ENCODE measurements around the gene VTN. TPM values are rescaled to one million over a fixed set of nuclear protein-coding genes. Genes with fewer than 3 reads are reported as not detected.
A peak's percentile ranks its signal among the peaks of the same experiment; 100 is the strongest.

The VTN gene
- total RNA-seq, 2 experiments from 2014 or later = not detected

GRCh38 chr17:28404461-28404811 is 34.3 kb upstream of the VTN start:
- Mint-ChIP-seq H3K27ac (no peak overlapping the region), H3K36me3 (ENCODE audit: low read depth) (no peaks in the 10 kb centered on the region), H3K4me3 (peak overlapping the region; percentile 33), H3K4me1 (ENCODE audit: low read depth) (peaks cover 6% of the 10 kb centered on the region), H3K27me3 (ENCODE audit: low read depth) (peaks cover 2% of the 10 kb centered on the region), H3K9me3 (no peaks in the 10 kb centered on the region)
- CTCF ChIA-PET = interaction anchor here (0.8 to 5.6 kb wide), 2 partner anchors 13 to 90 kb away, joined by 3 to 40 read pairs; no protein-coding TSS in a partner anchor
- no peak for DNase-seq
- intact Hi-C loops (cut with micrococcal nuclease) = no loop called here

- Mint-ChIP-seq H3K9me3 (no peaks in the 10 kb centered on the region), H3K27ac (no peak overlapping the region), H3K27me3 (ENCODE audit: low read depth) (peaks cover 2% of the 10 kb centered on the region), H3K36me3 (ENCODE audit: low read depth) (no peaks in the 10 kb centered on the region), H3K4me3 (peak overlapping the region; percentile 33), H3K4me1 (ENCODE audit: low read depth) (peaks cover 6% of the 10 kb centered on the region)
- CTCF ChIA-PET = interaction anchor here (0.6 to 5.6 kb wide), 3 partner anchors 13 to 136 kb away, joined by 3 to 40 read pairs (median 3); no protein-coding TSS in a partner anchor
- intact Hi-C loops (cut with micrococcal nuclease) = no loop called here
- no peak for DNase-seq
These were observed 33.9 kb upstream of the VTN start for GRCh38 chr17:28404007-28404406.

- H3K27me3 Mint-ChIP-seq (ENCODE audit: low read depth) = peaks cover 2% of the 10 kb centered on the region
- intact Hi-C loops (cut with micrococcal nuclease) = no loop called here
- no peak for DNase-seq
- H3K4me1 Mint-ChIP-seq (ENCODE audit: low read depth) = peaks cover 6% of the 10 kb centered on the region
- CTCF ChIA-PET = no interaction called here
- no peak overlapping the region for H3K4me3 Mint-ChIP-seq
- no peaks in the 10 kb centered on the region for H3K36me3 Mint-ChIP-seq (ENCODE audit: low read depth)
- H3K27ac Mint-ChIP-seq = no peak overlapping the region
- H3K9me3 Mint-ChIP-seq = no peaks in the 10 kb centered on the region
These were observed 32.7 kb upstream of the VTN start for GRCh38 chr17:28402844-28403243.

DNA sequence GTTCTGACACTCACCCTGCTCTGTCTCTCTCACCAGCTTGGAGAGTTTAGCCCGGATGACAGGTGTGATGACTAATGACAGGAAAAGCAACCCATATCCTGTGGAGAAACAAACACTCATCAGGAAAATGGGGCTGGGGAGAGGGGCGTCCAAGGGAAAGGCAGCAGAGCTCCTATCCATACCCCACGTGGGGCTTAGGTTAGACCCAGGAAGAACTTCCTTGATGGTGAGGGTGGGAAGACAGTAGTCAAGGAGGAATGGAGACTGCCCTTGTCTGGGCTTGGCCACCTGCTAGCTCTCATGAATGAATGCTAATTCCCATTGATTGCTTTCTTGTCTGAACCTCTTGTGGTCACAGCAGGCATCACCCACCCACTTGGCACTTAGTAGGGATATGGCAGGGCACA is 32.1 kb upstream of the VTN start:
- CTCF ChIA-PET = interaction anchor here (1.7 to 2.1 kb wide), 2 partner anchors 14 to 15 kb away, joined by 5 to 14 read pairs; no protein-coding TSS in a partner anchor
- Mint-ChIP-seq H3K9me3 (no peaks in the 10 kb centered on the region), H3K27me3 (ENCODE audit: low read depth) (peaks cover 2% of the 10 kb centered on the region), H3K4me3 (no peak overlapping the region), H3K27ac (peak overlapping the region; percentile 4), H3K36me3 (ENCODE audit: low read depth) (no peaks in the 10 kb centered on the region), H3K4me1 (ENCODE audit: low read depth) (peaks cover 6% of the 10 kb centered on the region)
- no peak for DNase-seq
- intact Hi-C loops (cut with micrococcal nuclease) = no loop called here

DNA sequence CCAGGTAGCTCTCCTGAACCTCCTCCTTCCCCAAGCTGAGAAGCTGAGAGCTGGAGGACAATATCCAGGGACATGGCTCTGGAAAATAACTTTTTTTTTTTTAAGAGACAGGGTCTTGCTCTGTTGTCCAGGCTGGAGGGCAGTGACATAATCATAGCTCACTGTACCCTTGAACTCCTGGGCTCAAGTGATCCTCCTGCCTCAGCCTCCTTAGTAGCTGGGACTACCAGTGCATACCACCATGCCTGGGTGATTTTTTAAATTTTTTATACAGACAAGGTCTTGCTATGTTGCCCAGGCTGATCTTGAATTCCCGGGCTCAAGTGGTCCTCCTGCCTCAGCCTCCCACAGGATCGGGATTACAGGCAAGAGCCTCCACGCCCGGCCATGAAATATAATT is 29.7 kb upstream of the VTN start:
- Mint-ChIP-seq H3K4me1 (ENCODE audit: low read depth) (peaks cover 4% of the 10 kb centered on the region), H3K9me3 (no peaks in the 10 kb centered on the region), H3K36me3 (ENCODE audit: low read depth) (no peaks in the 10 kb centered on the region), H3K27ac (no peak overlapping the region), H3K27me3 (ENCODE audit: low read depth) (no peaks in the 10 kb centered on the region), H3K4me3 (no peak overlapping the region)
- CTCF ChIA-PET = interaction anchor here (0.6 to 1.5 kb wide), 2 partner anchors 16 to 135 kb away, joined by 5 to 6 read pairs; no protein-coding TSS in a partner anchor
- no peak for DNase-seq
- intact Hi-C loops (cut with micrococcal nuclease) = no loop called here

- Mint-ChIP-seq H3K9me3 (no peaks in the 10 kb centered on the region), H3K4me3 (no peak overlapping the region)
- CTCF ChIA-PET = interaction anchor here (1.5 kb wide), 1 partner anchor 18 kb away, joined by 6 read pairs; no protein-coding TSS in a partner anchor
These were observed 28.3 kb upstream of the VTN start for GRCh38 chr17:28398280-28398981.

DNA sequence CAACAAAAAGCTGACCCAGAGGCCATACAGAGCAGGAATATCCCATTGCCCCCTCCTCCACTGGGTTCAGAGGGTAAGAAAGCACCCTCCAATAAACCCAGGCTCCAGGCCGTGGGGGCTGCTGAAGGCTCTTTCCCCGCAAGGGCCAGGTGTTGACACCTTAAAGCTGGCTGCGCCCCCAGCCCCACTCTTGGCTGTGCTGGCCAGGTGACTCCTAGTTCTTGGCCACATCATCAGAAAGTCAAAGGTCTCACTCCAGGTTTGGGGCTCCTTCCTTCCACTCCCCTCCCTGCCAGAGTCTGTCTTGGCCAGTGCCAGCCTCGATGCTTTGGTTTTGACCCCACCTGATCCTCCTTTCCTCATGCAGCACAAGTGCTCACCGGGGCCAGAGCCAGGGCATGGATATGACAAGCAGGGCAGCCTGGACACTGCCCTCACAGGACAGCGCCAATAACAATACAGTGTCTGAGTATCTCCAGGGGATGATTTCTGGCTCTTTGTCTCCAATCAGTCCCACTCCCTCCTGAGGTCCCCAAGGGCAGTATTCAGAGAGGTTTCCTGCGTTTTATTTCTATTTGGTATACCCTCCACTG is 27.7 kb upstream of the VTN start:
- intact Hi-C loops (cut with micrococcal nuclease) = no loop called here
- CTCF ChIA-PET = no interaction called here
- Mint-ChIP-seq H3K27ac (no peak overlapping the region), H3K4me3 (no peak overlapping the region), H3K4me1 (ENCODE audit: low read depth) (peaks cover 4% of the 10 kb centered on the region), H3K9me3 (no peaks in the 10 kb centered on the region), H3K36me3 (ENCODE audit: low read depth) (no peaks in the 10 kb centered on the region), H3K27me3 (ENCODE audit: low read depth) (no peaks in the 10 kb centered on the region)
- DNase-seq = no peak

More at GRCh38 chr17:28398280-28398981, 28.3 kb upstream of the VTN start:
- Mint-ChIP-seq H3K27me3 (ENCODE audit: low read depth) (no peaks in the 10 kb centered on the region), H3K36me3 (ENCODE audit: low read depth) (no peaks in the 10 kb centered on the region), H3K4me1 (ENCODE audit: low read depth) (peaks cover 4% of the 10 kb centered on the region), H3K27ac (no peak overlapping the region)
- DNase-seq = no peak
- intact Hi-C loops (cut with micrococcal nuclease) = no loop called here

GRCh38 chr17:28397275-28397674 is 27.2 kb upstream of the VTN start:
- H3K4me1 Mint-ChIP-seq (ENCODE audit: low read depth) = peaks cover 4% of the 10 kb centered on the region
- CTCF ChIA-PET = interaction anchor here (0.5 kb wide), 1 partner anchor 19 kb away, joined by 3 read pairs; no protein-coding TSS in a partner anchor
- intact Hi-C loops (cut with micrococcal nuclease) = no loop called here

GRCh38 chr17:28396635-28397239 is 26.6 kb upstream of the VTN start:
- intact Hi-C loops (cut with micrococcal nuclease) = no loop called here
- CTCF ChIA-PET = interaction anchor here (0.5 to 1.1 kb wide), 2 partner anchors 19 to 145 kb away, joined by 3 read pairs; no protein-coding TSS in a partner anchor
- Mint-ChIP-seq H3K4me1 (ENCODE audit: low read depth) (no peaks in the 10 kb centered on the region), H3K27me3 (ENCODE audit: low read depth) (no peaks in the 10 kb centered on the region), H3K27ac (no peak overlapping the region), H3K4me3 (no peak overlapping the region), H3K9me3 (no peaks in the 10 kb centered on the region), H3K36me3 (ENCODE audit: low read depth) (no peaks in the 10 kb centered on the region)
- DNase-seq = no peak

More at GRCh38 chr17:28397275-28397674, 27.2 kb upstream of the VTN start:
- H3K27ac Mint-ChIP-seq = no peak overlapping the region
- H3K36me3 Mint-ChIP-seq (ENCODE audit: low read depth) = no peaks in the 10 kb centered on the region
- no peak for DNase-seq
- H3K4me3 Mint-ChIP-seq = no peak overlapping the region
- no peaks in the 10 kb centered on the region for H3K27me3 Mint-ChIP-seq (ENCODE audit: low read depth)
- no peaks in the 10 kb centered on the region for H3K9me3 Mint-ChIP-seq

DNA sequence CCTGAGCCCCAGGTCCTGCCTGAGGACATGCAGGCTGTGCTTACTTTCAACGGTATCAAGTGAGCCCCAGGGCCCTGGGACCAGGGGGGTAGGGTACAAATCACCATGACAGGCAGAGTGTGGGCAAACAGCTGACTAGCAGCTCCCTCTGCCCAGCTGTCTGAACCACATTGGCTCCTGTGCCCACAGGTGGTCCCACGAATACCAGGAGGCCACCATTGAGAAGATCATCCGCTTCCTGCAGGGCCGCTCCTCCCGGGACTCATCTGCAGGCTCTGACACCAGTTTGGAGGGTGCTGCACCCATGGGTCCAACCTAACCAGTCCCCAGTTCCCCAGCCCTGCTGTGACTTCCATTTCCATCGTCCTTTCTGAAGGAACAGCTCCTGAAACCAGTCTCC is 25.9 kb upstream of the VTN start:
- no peaks in the 10 kb centered on the region for H3K9me3 Mint-ChIP-seq
- DNase-seq = no peak
- intact Hi-C loops (cut with micrococcal nuclease) = no loop called here
- H3K4me3 Mint-ChIP-seq = no peak overlapping the region
- H3K27me3 Mint-ChIP-seq (ENCODE audit: low read depth) = no peaks in the 10 kb centered on the region
- no peaks in the 10 kb centered on the region for H3K4me1 Mint-ChIP-seq (ENCODE audit: low read depth)
- CTCF ChIA-PET = interaction anchor here (1.1 kb wide), 1 partner anchor 144 kb away, joined by 3 read pairs; no protein-coding TSS in a partner anchor
- H3K27ac Mint-ChIP-seq = no peak overlapping the region
- H3K36me3 Mint-ChIP-seq (ENCODE audit: low read depth) = peaks cover 2% of the 10 kb centered on the region

DNA sequence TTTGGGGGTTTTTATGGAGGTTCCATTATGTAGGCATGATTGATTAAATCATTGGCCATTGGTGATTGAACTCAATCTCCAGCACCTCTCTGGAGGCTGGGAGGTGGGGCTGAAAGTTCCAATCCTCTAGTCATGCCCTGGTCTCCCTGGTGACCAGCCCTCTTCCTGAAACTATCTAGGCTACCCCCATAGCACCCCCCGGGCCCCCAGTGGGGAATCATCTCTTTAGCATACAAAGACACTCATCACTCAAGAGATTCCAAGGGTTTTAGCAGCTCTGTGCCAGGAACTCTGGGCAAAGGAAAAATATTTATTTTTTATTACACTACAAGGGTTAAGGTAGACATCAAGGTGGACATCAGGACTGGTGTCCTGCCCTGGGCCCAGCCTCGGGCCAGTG is 25.3 kb upstream of the VTN start:
- intact Hi-C loops (cut with micrococcal nuclease) = no loop called here
- peaks cover 4% of the 10 kb centered on the region for H3K36me3 Mint-ChIP-seq (ENCODE audit: low read depth)
- no peaks in the 10 kb centered on the region for H3K27me3 Mint-ChIP-seq (ENCODE audit: low read depth)
- H3K4me3 Mint-ChIP-seq = no peak overlapping the region
- no peak for DNase-seq
- CTCF ChIA-PET = interaction anchor here (0.6 kb wide), 1 partner anchor 22 kb away, joined by 3 read pairs; no protein-coding TSS in a partner anchor
- H3K27ac Mint-ChIP-seq = no peak overlapping the region
- H3K9me3 Mint-ChIP-seq = no peaks in the 10 kb centered on the region
- no peaks in the 10 kb centered on the region for H3K4me1 Mint-ChIP-seq (ENCODE audit: low read depth)

- Mint-ChIP-seq H3K9me3 (no peaks in the 10 kb centered on the region), H3K36me3 (ENCODE audit: low read depth) (peaks cover 10% of the 10 kb centered on the region), H3K4me3 (no peak overlapping the region), H3K4me1 (ENCODE audit: low read depth) (no peaks in the 10 kb centered on the region), H3K27ac (no peak overlapping the region), H3K27me3 (ENCODE audit: low read depth) (no peaks in the 10 kb centered on the region)
- intact Hi-C loops (cut with micrococcal nuclease) = no loop called here
- CTCF ChIA-PET = interaction anchor here (0.6 kb wide), 1 partner anchor 23 kb away, joined by 3 read pairs; no protein-coding TSS in a partner anchor
- no peak for DNase-seq
These were observed 24.4 kb upstream of the VTN start for GRCh38 chr17:28394337-28395116.
